Right lobe of liver (tissue), 6 donors: ENCODE data around the gene NAALADL2. TPM values are rescaled to one million over a fixed set of nuclear protein-coding genes. Genes with fewer than 3 reads are reported as not detected.

Experiments
- ATAC-seq, 4 donors: fragments of 200-7000 bp; cut with Tn5 transposase; one replicate each; pipeline ENCODE4 v1.9.1; 2020; ENCODE audit warnings: mild to moderate bottlenecking in 4 of 4, moderate library complexity in 4 of 4
- DNase-seq, 3 donors: peaks; one replicate each; pipeline ENCODE4 v3.0.0-alpha.2; 2020
- H3K27ac ChIP-seq, 3 donors: fragments of 200-600 bp; one replicate each; pipeline ENCODE4 v1.8.0; 2022
- H3K27me3 ChIP-seq, 2 donors: fragments of 200-600 bp; one replicate each; pipeline ENCODE4 v1.8.0; 2022
- H3K36me3 ChIP-seq, 4 donors: fragments of 200-600 bp; sonication (generic) in 1 of 4; one replicate each; pipeline versions ENCODE4 v1.5.1 to v1.8.0; 2017 to 2022; ENCODE audit warnings: control low read depth in 1 of 4
- H3K4me1 ChIP-seq, 4 donors: fragments of 200-600 bp; sonication (generic) in 1 of 4; one replicate each; pipeline versions ENCODE4 v1.5.1 to v1.8.0; 2017 to 2022; ENCODE audit warnings: control low read depth in 1 of 4
- H3K4me3 ChIP-seq, 3 donors: fragments of 200-600 bp; one replicate each; pipeline ENCODE4 v1.8.0; 2022
- H3K9me3 ChIP-seq, 4 donors: fragments of 200-600 bp; sonication (generic) in 1 of 4; one replicate each; pipeline versions ENCODE4 v1.5.1 to v1.8.0; 2017 to 2022; ENCODE audit warnings: control low read depth in 1 of 4
- POLR2A ChIP-seq: fragments of 450-650 bp; IDR thresholded peaks from one replicate; pipeline ENCODE4 v1.6.1; 2017; ENCODE audit warnings: antibody characterized with exemption, mild to moderate bottlenecking
- WGBS: methylation state at CpG from one replicate; pipeline ENCODE4 v1.1.6; 2018; ENCODE audit warnings: low coverage, low lambda C conversion rate; ENCODE audit not compliant: insufficient coverage; ENCODE audit errors: missing lambda C conversion rate; 5-methylcytosine and 5-hydroxymethylcytosine counted together
- intact Hi-C, 2 donors: fragments of 100-400 bp; cut with DNase I; formaldehyde crosslinking; loops; one replicate each; pipeline versions ENCODE4 v1.11.2 to v1.14.1; 2022
- total RNA-seq, 6 experiments: library from RNA; depleted of rRNA in 2 of 6; stranded (reverse); fragments of >200 nt in 2 of 6; fragmentation: NEBNext Ultra II Directional in 3 of 6; extraction: Animal tissue kit (Norgen Biotek cat#: 25700) in 3 of 6; gene quantifications; one replicate each; pipeline versions ENCODE4 v1.1.0 to v1.2.4, GENCODE V29; 2016 to 2023
- TF ChIP-seq, protein P1 (sequence below), 4 donors: fragments of 200-600 bp in 3 of 4; fragments of 450-650 bp in 1 of 4; IDR thresholded peaks; one replicate each; pipeline versions ENCODE4 v1.5.1 to v1.8.0; 2016 to 2022; ENCODE audit warnings: antibody characterized with exemption in 4 of 4, mild to moderate bottlenecking in 2 of 4
- donor health status: DM: no; HTN: yes; CAD: no.
- donor health status: DM: no; HTN: no; CAD: no.
- donor health status: DM: no; HTN: no; CAD: no.
- donor health status: DM: no; HTN: yes; CAD: no.
- donor health status: DM: no; HTN: yes; CAD: no.

The NAALADL2 gene
- total RNA-seq, 6 experiments from 2014 or later = 0.86 to 4.9 (median 3.2) TPM

DNA sequence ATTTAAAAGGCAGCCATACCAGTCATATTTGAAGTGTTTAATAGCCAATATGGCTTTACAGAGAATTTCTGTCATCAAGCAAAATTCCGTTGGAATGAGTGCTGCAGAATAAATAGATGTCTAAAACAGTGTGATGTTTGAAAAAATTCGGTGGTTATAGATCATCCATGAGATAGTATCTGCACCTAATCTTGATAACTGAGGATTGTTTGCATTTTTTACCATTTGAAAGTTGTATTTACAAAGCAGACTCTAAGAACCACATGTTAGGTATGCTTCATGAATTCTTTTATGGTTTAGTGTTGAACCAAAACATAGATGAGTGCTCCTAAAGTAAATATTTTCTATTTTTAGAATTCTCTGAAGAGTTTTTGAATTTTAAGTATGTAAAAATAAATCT is 476.1 kb downstream of the NAALADL2 start:
- no peak for DNase-seq
- 60% methylated on average over 2 of the region's 2 CpGs for WGBS

GRCh38 chr3:175336406-175337133 is 477.4 kb downstream of the NAALADL2 start:
- Histone ChIP-seq H3K27ac (no peak overlapping the region), H3K27me3 (no peaks in the 10 kb centered on the region), H3K9me3 (no peaks in the 10 kb centered on the region), H3K4me1 (peaks cover 0 to 10% (median 0%) of the 10 kb centered on the region in 4 donors), H3K4me3 (no peak overlapping the region), H3K36me3 (no peaks in the 10 kb centered on the region)
- DNase-seq (no peak), ATAC-seq (no peak)
- no peak for TF ChIP-seq POLR2A
- TF ChIP-seq, protein P1, sequence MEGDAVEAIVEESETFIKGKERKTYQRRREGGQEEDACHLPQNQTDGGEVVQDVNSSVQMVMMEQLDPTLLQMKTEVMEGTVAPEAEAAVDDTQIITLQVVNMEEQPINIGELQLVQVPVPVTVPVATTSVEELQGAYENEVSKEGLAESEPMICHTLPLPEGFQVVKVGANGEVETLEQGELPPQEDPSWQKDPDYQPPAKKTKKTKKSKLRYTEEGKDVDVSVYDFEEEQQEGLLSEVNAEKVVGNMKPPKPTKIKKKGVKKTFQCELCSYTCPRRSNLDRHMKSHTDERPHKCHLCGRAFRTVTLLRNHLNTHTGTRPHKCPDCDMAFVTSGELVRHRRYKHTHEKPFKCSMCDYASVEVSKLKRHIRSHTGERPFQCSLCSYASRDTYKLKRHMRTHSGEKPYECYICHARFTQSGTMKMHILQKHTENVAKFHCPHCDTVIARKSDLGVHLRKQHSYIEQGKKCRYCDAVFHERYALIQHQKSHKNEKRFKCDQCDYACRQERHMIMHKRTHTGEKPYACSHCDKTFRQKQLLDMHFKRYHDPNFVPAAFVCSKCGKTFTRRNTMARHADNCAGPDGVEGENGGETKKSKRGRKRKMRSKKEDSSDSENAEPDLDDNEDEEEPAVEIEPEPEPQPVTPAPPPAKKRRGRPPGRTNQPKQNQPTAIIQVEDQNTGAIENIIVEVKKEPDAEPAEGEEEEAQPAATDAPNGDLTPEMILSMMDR (IDR thresholded peaks at IDR 0.05) = no peak
- WGBS = 90% methylated on average over 2 of the region's 2 CpGs
- intact Hi-C loops = no loop called here

More for the DNA sequence above, 476.1 kb downstream of the NAALADL2 start:
- Histone ChIP-seq H3K4me3 (no peak overlapping the region), H3K27ac (no peak overlapping the region), H3K4me1 (peaks cover 0 to 10% (median 0%) of the 10 kb centered on the region in 4 donors), H3K27me3 (no peaks in the 10 kb centered on the region), H3K36me3 (no peaks in the 10 kb centered on the region), H3K9me3 (no peaks in the 10 kb centered on the region)
- no peak for ATAC-seq
- TF ChIP-seq, protein P1 (IDR thresholded peaks at IDR 0.05) = no peak
- intact Hi-C loops = no loop called here

DNA sequence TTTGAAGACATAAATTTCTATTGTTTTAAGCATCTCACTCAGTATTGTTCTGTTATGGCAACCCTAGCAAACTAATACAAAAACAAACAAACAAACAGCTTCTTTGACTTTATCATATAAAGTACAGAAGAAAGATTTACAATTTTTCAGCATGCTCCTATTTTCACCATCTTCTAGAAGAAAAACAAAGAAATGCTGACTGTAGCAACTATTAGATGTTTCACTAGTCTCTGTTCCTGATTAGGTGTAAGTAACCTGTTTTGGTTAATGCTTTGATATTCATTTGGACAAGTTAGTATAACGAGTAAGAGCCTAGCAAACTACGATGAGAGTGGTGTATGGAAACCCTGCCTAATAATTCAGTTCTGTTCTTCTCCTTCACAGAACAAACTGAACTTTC is 478.5 kb downstream of the NAALADL2 start:
- TF ChIP-seq, protein P1 (IDR thresholded peaks at IDR 0.05) = no peak
- TF ChIP-seq POLR2A = no peak
- Histone ChIP-seq H3K36me3 (no peaks in the 10 kb centered on the region), H3K4me1 (peaks cover 0 to 10% (median 0%) of the 10 kb centered on the region in 4 donors), H3K4me3 (no peak overlapping the region), H3K9me3 (no peaks in the 10 kb centered on the region), H3K27ac (no peak overlapping the region), H3K27me3 (no peaks in the 10 kb centered on the region)
- ATAC-seq (no peak), DNase-seq (no peak)
- intact Hi-C loops = no loop called here
- 82% methylated on average over 2 of the region's 2 CpGs for WGBS

DNA sequence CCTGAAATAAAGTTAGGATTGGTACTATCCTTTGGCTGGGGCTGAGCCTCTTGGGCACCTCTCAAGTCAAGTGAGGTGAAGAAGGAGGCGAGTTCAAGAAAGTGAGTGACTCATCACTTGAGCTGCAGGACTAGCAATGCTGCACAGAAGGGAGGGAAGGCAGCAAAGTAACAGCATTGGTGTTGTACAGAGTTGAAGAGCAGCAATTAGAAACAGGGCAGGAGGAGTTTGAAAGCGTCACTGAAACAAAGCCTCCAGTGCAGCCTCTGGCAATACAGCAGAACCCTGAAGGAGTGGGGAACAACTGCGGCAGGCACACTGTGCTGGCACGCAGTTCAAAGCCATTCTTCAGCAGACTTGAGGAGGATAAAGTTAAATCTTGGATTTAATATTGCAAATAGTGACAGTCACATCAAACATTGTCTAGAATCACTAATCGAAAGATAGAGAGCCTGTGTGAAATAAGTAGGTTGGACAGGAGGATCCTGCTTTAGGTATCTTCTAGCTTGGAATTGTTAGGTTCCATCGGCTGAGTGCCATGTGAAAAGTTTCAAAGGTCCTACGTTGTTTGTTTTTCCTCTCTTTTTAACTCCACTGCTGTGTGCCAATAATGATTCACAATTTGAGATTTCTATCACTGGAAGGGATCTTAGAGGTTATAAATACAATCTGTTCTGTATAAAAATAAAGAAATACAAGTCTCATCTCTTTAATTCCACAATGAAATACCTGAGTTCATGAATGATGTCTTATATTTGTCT is 479.8 kb downstream of the NAALADL2 start:
- WGBS = 35% methylated on average over 7 of the region's 7 CpGs
- DNase-seq (peak in 1 of 3 donors; percentile 59), ATAC-seq (peak; percentile 92 to 94 (median 93))
- intact Hi-C loops = no loop called here
- no peaks in the 10 kb centered on the region for H3K27me3 ChIP-seq
- TF ChIP-seq, protein P1 (IDR thresholded peaks at IDR 0.05) = no peak
- no peak for TF ChIP-seq POLR2A
- H3K9me3 ChIP-seq = no peaks in the 10 kb centered on the region
- peaks cover 0 to 10% (median 0%) of the 10 kb centered on the region in 4 donors for H3K4me1 ChIP-seq
- no peaks in the 10 kb centered on the region for H3K36me3 ChIP-seq
- H3K27ac ChIP-seq = peak overlapping the region; percentile 6 to 68 (median 18)
- H3K4me3 ChIP-seq = peak overlapping the region in 2 of 3 donors; percentile 17 to 37
